HepG2 (cell line): ENCODE data around the gene FAM234A. TPM values are rescaled to one million over a fixed set of nuclear protein-coding genes. Genes with fewer than 3 reads are reported as not detected.

Experiments
- ATAC-seq: fragments of 200-7000 bp; cut with Tn5 transposase; 3 replicates; pipeline ENCODE4 v1.9.1; 2020; ENCODE audit warnings: mild to moderate bottlenecking, moderate library complexity
- BruUV-seq: library from RNA; stranded (reverse); fragments of 400-500 nt; replicated peaks from 2 replicates; lab custom pipeline; 2021; lab: Mats Ljungman, UMichigan
- CTCF ChIA-PET: fragments of 300-600 bp; formaldehyde crosslinking; extraction: SDS; loops from one replicate; lab custom pipeline; 2021; ENCODE audit warnings: low total read pairs, inconsistent platforms, low intra/inter-chr PET ratio; lab: Yijun Ruan, JAX
- POLR2A ChIA-PET: fragments of 350-600 bp; sonication (Branson Sonifier 250); formaldehyde crosslinking; loops from one replicate; lab custom pipeline; 2020; ENCODE audit warnings: antibody characterized with exemption, inconsistent platforms; lab: Yijun Ruan, JAX
- DNase-seq: peaks from one replicate; pipeline ENCODE4 v3.0.0-alpha.2; 2015; ENCODE audit warnings: low spot score
- FAIRE-seq: peaks from 3 replicates; lab custom pipeline; 2011; peaks lifted over from hg19 to GRCh38; lab: Jason Lieb, UNC
- H2AFZ ChIP-seq: one replicate; pipeline ENCODE4 v1.6.1; 2011; ENCODE audit warnings: low read length, inconsistent platforms
- H3K27ac ChIP-seq: fragments of 300-600 bp; 3 replicates; pipeline ENCODE4 v1.8.0; 2011; ENCODE audit warnings: mixed run types, mild to moderate bottlenecking, mixed read lengths, low read length, inconsistent platforms; ENCODE audit not compliant: insufficient read depth; ENCODE audit errors: extremely low read length
- H3K27me3 ChIP-seq, 2 experiments: fragments of 200-600 bp in 1 of 2; 2 replicates in 1 of 2; 3 replicates in 1 of 2; pipeline versions ENCODE4 v1.6.0 to v1.8.0; 2011; ENCODE audit warnings: low read length in 2 of 2, mild to moderate bottlenecking in 2 of 2, moderate library complexity in 2 of 2, inconsistent platforms in 1 of 2; ENCODE audit not compliant: insufficient read depth in 2 of 2, control insufficient read depth in 1 of 2
- H3K36me3 ChIP-seq, 2 experiments: fragments of 200-600 bp in 1 of 2; replicated peaks in 1 of 2; 2 replicates in 1 of 2; 3 replicates in 1 of 2; pipeline versions ENCODE4 v1.5.1 to v1.8.0; 2011; ENCODE audit warnings: low read length in 2 of 2, inconsistent platforms in 1 of 2; ENCODE audit not compliant: insufficient read depth in 2 of 2, control insufficient read depth in 1 of 2
- H3K4me1 ChIP-seq: 2 replicates; pipeline ENCODE4 v1.5.1; 2012; ENCODE audit warnings: low read length, inconsistent platforms; ENCODE audit not compliant: insufficient read depth
- H3K4me2 ChIP-seq: 2 replicates; pipeline ENCODE4 v1.6.0; 2011; ENCODE audit warnings: low read depth, low read length, inconsistent platforms
- H3K4me3 ChIP-seq, 3 experiments: fragments of 200-600 bp in 1 of 3; sonication (generic), shearing (Covaris generic) in 1 of 3; replicated peaks in 1 of 3; 2 replicates each; pipeline ENCODE4 v1.5.1; 2011 to 2016; ENCODE audit warnings: low read length in 3 of 3, inconsistent platforms in 2 of 3, low read depth in 2 of 3, mild to moderate bottlenecking in 2 of 3, control low read depth in 1 of 3, mixed read lengths in 1 of 3; ENCODE audit not compliant: insufficient read depth in 1 of 3
- H3K79me2 ChIP-seq: one replicate; pipeline ENCODE4 v1.6.1; 2011; ENCODE audit warnings: low read length, inconsistent platforms; ENCODE audit not compliant: insufficient read depth
- H3K9ac ChIP-seq: 2 replicates; pipeline ENCODE4 v1.6.0; 2011; ENCODE audit warnings: mild to moderate bottlenecking, low read depth, low read length, inconsistent platforms; ENCODE audit not compliant: insufficient read depth
- H3K9me3 ChIP-seq: 2 replicates; pipeline ENCODE4 v1.5.1; 2012; ENCODE audit warnings: mild to moderate bottlenecking, low read length
- H4K20me1 ChIP-seq: 2 replicates; pipeline ENCODE4 v1.6.0; 2011; ENCODE audit warnings: inconsistent platforms, mild to moderate bottlenecking, low read length, moderate library complexity; ENCODE audit not compliant: insufficient read depth
- E2F5 ChIP-seq: sonication (generic); formaldehyde crosslinking; conservative IDR thresholded peaks from 2 replicates; pipeline ENCODE4 v1.4.0; 2020; ENCODE audit warnings: missing genetic modification reagents
- HCFC1 ChIP-seq: fragments of 150-350 bp; IDR thresholded peaks from 2 replicates; pipeline ENCODE4 v1.6.1; 2014; ENCODE audit warnings: low read depth, low read length
- MBD4 ChIP-seq: IDR thresholded peaks from 2 replicates; pipeline ENCODE4 v1.6.1; 2012; ENCODE audit warnings: low read length, inconsistent platforms, borderline replicate concordance
- SIN3A ChIP-seq: IDR thresholded peaks from 2 replicates; pipeline ENCODE4 v1.6.1; 2011; ENCODE audit warnings: low read depth, mild to moderate bottlenecking, control low read depth, low read length, borderline replicate concordance
- SMARCC2 ChIP-seq: fragments of 450-650 bp; IDR thresholded peaks from 2 replicates; pipeline ENCODE4 v1.6.1; 2017; ENCODE audit warnings: antibody characterized with exemption, mild to moderate bottlenecking
- SUZ12 ChIP-seq: fragments of 150-350 bp; IDR thresholded peaks from 2 replicates; pipeline ENCODE4 v1.6.1; 2014; ENCODE audit warnings: low read depth, low read length
- TBL1XR1 ChIP-seq: fragments of 150-350 bp; IDR thresholded peaks from 2 replicates; pipeline ENCODE4 v1.6.1; 2014; ENCODE audit warnings: borderline replicate concordance, low read length; ENCODE audit not compliant: partially characterized antibody
- THYN1 ChIP-seq: sonication (generic); formaldehyde crosslinking; IDR thresholded peaks from 2 replicates; pipeline ENCODE4 v1.8.1; 2023; ENCODE audit warnings: low read depth, mild to moderate bottlenecking, moderate library complexity, missing genetic modification reagents, borderline replicate concordance
- ZIK1 ChIP-seq: sonication (generic); formaldehyde crosslinking; IDR thresholded peaks from 2 replicates; pipeline ENCODE4 v1.5.0; 2020; ENCODE audit warnings: mild to moderate bottlenecking, low read depth, missing genetic modification reagents, borderline replicate concordance
- ZNF687 ChIP-seq: sonication (generic); formaldehyde crosslinking; IDR thresholded peaks from 2 replicates; pipeline ENCODE4 v1.5.1; 2020; ENCODE audit warnings: mild to moderate bottlenecking, missing genetic modification reagents, moderate library complexity
- ZNF770 ChIP-seq: sonication (generic); formaldehyde crosslinking; IDR thresholded peaks from 2 replicates; pipeline ENCODE4 v1.5.0; 2020; ENCODE audit warnings: mild to moderate bottlenecking, missing genetic modification reagents
- WGBS: methylation state at CpG from one replicate; pipeline ENCODE4 v1.1.6; 2017; ENCODE audit warnings: low lambda C conversion rate; 5-methylcytosine and 5-hydroxymethylcytosine counted together
- in situ Hi-C: cut with HindIII; loops from 2 replicates; pipeline ENCODE4 v1.10.0; 2017; ENCODE audit warnings: low pct_unique_long_range_greater_than_20kb; ENCODE audit not compliant: extremely low pct_ligation_motif_present
- intact Hi-C: fragments of 100-400 bp; cut with micrococcal nuclease; formaldehyde crosslinking; loops from one replicate; pipeline ENCODE4 v1.10.0; 2022; ENCODE audit not compliant: unreplicated experiment
- polyA plus RNA-seq, 8 experiments: library from polyadenylated mRNA; depleted of rRNA in 3 of 8; stranded (reverse) in 7 of 8; unstranded in 1 of 8; fragments of >200 nt; fragmentation: Illumina TruSeq in 4 of 8; extraction: Trizol in 4 of 8; gene quantifications; 2 replicates each; pipeline versions ENCODE4 v1.2.1 to v1.2.3, GENCODE V29; 2011 to 2016; ENCODE audit warnings: low read depth in 4 of 8, missing spikeins in 1 of 8, mixed read lengths in 1 of 8; ENCODE audit not compliant: insufficient read depth in 1 of 8
- total RNA-seq, 5 experiments: library from RNA; depleted of rRNA; stranded (reverse); fragments of >200 nt; fragmentation: Illumina TruSeq; extraction: Trizol; gene quantifications; 2 replicates each; pipeline ENCODE4 v1.2.3, GENCODE V29; 2016; ENCODE audit warnings: low read depth in 1 of 5
- TF ChIP-seq, protein P1 (sequence below): sonication (generic); formaldehyde crosslinking; IDR thresholded peaks from 2 replicates; pipeline ENCODE4 v1.4.0; 2020; ENCODE audit warnings: missing genetic modification reagents
- TF ChIP-seq, protein P2 (sequence below): sonication (generic); formaldehyde crosslinking; IDR thresholded peaks from 2 replicates; pipeline ENCODE4 v1.5.0; 2020; ENCODE audit warnings: missing genetic modification reagents, mild to moderate bottlenecking, borderline replicate concordance

Gene FAM234A
- total and polyA plus RNA-seq, 2 of the 13 experiments (the other 11 are each of a cell fraction or from before 2014, with no cell fraction given): 29.2 to 34.4 TPM

DNA sequence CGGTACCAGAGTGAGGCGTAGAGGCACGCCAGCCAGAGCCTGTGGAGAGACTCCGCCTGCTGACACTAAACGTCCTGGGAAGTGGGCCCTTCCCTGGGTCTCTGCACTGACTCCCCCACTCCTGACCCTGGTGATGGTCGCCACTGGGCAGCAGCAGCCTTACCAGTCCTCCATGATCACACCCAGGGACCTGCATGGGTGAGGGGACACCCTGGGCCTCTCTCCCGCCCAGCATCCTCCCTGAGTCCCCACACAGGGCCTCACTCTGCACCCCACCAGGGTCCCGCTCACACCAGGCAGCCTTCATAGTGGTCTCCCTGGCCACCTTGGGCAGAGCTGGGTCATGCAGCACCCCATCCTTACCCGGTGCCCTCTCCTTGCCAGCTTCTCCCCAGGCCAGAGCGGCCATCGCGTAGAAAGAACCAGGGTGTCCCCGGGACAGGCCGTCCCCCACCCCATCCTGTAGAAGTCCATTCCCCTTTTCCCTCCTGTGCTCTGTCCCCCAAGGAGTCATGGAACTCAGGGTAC is 30.4 kb downstream of the FAM234A start (continued):
- TF ChIP-seq ZNF770: no peak
- TF ChIP-seq E2F5 (CRISPR knock-in tag): no peak

DNA sequence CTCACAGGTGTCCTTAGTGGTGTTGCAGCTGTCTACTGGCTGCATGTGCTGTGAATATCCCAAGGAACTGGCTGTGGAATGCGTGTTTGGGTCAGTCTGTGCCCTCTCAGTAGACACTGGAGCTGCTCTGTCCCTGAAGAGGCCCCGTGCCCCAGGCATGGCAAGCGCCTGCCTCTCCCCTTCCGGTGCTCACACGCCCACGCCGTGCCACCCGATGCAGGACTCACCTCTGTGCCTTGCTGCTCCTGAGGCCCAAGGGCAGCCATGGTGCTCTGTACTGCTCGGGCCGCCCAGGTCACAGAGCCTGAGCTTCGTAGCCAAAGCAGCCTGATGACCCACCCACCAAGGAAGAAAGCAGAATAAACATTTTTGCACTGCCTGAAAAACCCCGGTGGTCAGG is 31.1 kb downstream of the FAM234A start:
- BruUV-seq: no TSS peak
- FAIRE-seq: no peak
- POLR2A ChIA-PET: interaction anchor here (0.9 kb wide), 1 partner anchor 31 kb away, joined by 3 read pairs; the partner anchor contains the start of gene FAM234A
- CTCF ChIA-PET: no interaction called here
- no peak overlapping the region for H2AFZ ChIP-seq
- DNase-seq: no peak
- no peaks in the 10 kb centered on the region for H4K20me1 ChIP-seq
- in situ Hi-C loops (no loop called here), intact Hi-C loops (no loop called here)
- H3K27me3 ChIP-seq: peaks cover 13 to 23% of the 10 kb centered on the region in 2 experiments; a peak in 4 of 5 replicates
- peaks cover 26% of the 10 kb centered on the region for H3K4me1 ChIP-seq
- H3K9ac ChIP-seq: no peak overlapping the region
- H3K27ac ChIP-seq: no peak overlapping the region
- no peak overlapping the region for H3K4me3 ChIP-seq
- H3K36me3 ChIP-seq: peaks cover 8 to 10% of the 10 kb centered on the region in 2 experiments; a peak in 3 of 5 replicates
- H3K79me2 ChIP-seq: no peaks in the 10 kb centered on the region
- WGBS: 100% methylated on average over 3 of the region's 12 CpGs
- no peak overlapping the region for H3K4me2 ChIP-seq
- no peak for ATAC-seq
- no peaks in the 10 kb centered on the region for H3K9me3 ChIP-seq
- TF ChIP-seq THYN1: no peak
- no peak for TF ChIP-seq SIN3A
- no peak for TF ChIP-seq HCFC1
- TF ChIP-seq, protein P1, sequence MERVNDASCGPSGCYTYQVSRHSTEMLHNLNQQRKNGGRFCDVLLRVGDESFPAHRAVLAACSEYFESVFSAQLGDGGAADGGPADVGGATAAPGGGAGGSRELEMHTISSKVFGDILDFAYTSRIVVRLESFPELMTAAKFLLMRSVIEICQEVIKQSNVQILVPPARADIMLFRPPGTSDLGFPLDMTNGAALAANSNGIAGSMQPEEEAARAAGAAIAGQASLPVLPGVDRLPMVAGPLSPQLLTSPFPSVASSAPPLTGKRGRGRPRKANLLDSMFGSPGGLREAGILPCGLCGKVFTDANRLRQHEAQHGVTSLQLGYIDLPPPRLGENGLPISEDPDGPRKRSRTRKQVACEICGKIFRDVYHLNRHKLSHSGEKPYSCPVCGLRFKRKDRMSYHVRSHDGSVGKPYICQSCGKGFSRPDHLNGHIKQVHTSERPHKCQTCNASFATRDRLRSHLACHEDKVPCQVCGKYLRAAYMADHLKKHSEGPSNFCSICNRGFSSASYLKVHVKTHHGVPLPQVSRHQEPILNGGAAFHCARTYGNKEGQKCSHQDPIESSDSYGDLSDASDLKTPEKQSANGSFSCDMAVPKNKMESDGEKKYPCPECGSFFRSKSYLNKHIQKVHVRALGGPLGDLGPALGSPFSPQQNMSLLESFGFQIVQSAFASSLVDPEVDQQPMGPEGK (CRISPR knock-in tag): no peak
- no peak for TF ChIP-seq SUZ12
- no peak for TF ChIP-seq ZIK1 (CRISPR knock-in tag)
- TF ChIP-seq MBD4: no peak
- TF ChIP-seq, protein P2, sequence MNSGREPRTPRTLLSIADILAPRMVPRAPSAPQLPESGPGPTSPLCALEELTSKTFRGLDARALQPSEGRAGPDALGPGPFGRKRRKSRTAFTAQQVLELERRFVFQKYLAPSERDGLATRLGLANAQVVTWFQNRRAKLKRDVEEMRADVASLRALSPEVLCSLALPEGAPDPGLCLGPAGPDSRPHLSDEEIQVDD (CRISPR knock-in tag): no peak
- no peak for TF ChIP-seq SMARCC2
- TF ChIP-seq TBL1XR1: no peak
- no peak for TF ChIP-seq ZNF687 (CRISPR knock-in tag)
